Measurements from ENCODE around the gene ZNF592. TPM values are rescaled to one million over a fixed set of nuclear protein-coding genes. Genes with fewer than 3 reads are reported as not detected.

ZNF592 gene
- total and polyA plus RNA-seq, 9 donors = 9.0 to 23.1 (median 20.3) TPM

GRCh38 chr15:84833447-84834228 is 85.2 kb downstream of the ZNF592 start:
- Histone ChIP-seq H3K4me1 (ENCODE audit: control insufficient read depth, insufficient read depth, low read length) (peaks cover 50% of the 10 kb centered on the region), H3K9me3 (replicated peaks; ENCODE audit: control insufficient read depth, low read depth, low read length) (no peaks in the 10 kb centered on the region), H3K36me3 (ENCODE audit: control insufficient read depth, insufficient read depth, low read length) (peaks cover 48% of the 10 kb centered on the region), H3K27me3 (ENCODE audit: control insufficient read depth, insufficient read depth, low read length) (no peaks in the 10 kb centered on the region), H3K4me3 (ENCODE audit: low read length) (no peak overlapping the region), H3K27ac (ENCODE audit: low read length) (peak overlapping the region; percentile 79)
- WGBS (ENCODE audit: insufficient coverage) = 47% methylated on average over 3 of the region's 4 CpGs
- DNase-seq = peak; percentile 67

- Histone ChIP-seq H3K27ac (ENCODE audit: low read length) (peak overlapping the region; percentile 79), H3K4me3 (ENCODE audit: low read length) (no peak overlapping the region), H3K36me3 (ENCODE audit: control insufficient read depth, insufficient read depth, low read length) (peaks cover 50% of the 10 kb centered on the region), H3K4me1 (ENCODE audit: control insufficient read depth, insufficient read depth, low read length) (peaks cover 55% of the 10 kb centered on the region), H3K9me3 (replicated peaks; ENCODE audit: control insufficient read depth, low read depth, low read length) (no peaks in the 10 kb centered on the region), H3K27me3 (ENCODE audit: control insufficient read depth, insufficient read depth, low read length) (no peaks in the 10 kb centered on the region)
- DNase-seq = no peak
- 41% methylated on average over 2 of the region's 4 CpGs for WGBS (ENCODE audit: insufficient coverage)
These were observed 86.0 kb downstream of the ZNF592 start for GRCh38 chr15:84834229-84834955.

GRCh38 chr15:84834969-84835368 is 86.6 kb downstream of the ZNF592 start:
- peak; percentile 54 for DNase-seq
- no peaks in the 10 kb centered on the region for H3K27me3 ChIP-seq (ENCODE audit: control insufficient read depth, insufficient read depth, low read length)
- H3K9me3 ChIP-seq (replicated peaks; ENCODE audit: control insufficient read depth, low read depth, low read length) = no peaks in the 10 kb centered on the region
- 86% methylated on average over 4 of the region's 5 CpGs for WGBS (ENCODE audit: insufficient coverage)
- H3K4me1 ChIP-seq (ENCODE audit: control insufficient read depth, insufficient read depth, low read length) = peaks cover 61% of the 10 kb centered on the region
- no peak overlapping the region for H3K4me3 ChIP-seq (ENCODE audit: low read length)
- peak overlapping the region; percentile 79 for H3K27ac ChIP-seq (ENCODE audit: low read length)
- H3K36me3 ChIP-seq (ENCODE audit: control insufficient read depth, insufficient read depth, low read length) = peaks cover 53% of the 10 kb centered on the region

- H3K4me1 ChIP-seq (ENCODE audit: control insufficient read depth, insufficient read depth, low read length) = peaks cover 67% of the 10 kb centered on the region
- H3K36me3 ChIP-seq (ENCODE audit: control insufficient read depth, insufficient read depth, low read length) = peaks cover 59% of the 10 kb centered on the region
- no peak overlapping the region for H3K4me3 ChIP-seq (ENCODE audit: low read length)
- H3K9me3 ChIP-seq (replicated peaks; ENCODE audit: control insufficient read depth, low read depth, low read length) = no peaks in the 10 kb centered on the region
- no peak for DNase-seq
- H3K27ac ChIP-seq (ENCODE audit: low read length) = peak overlapping the region; percentile 79
- H3K27me3 ChIP-seq (ENCODE audit: control insufficient read depth, insufficient read depth, low read length) = no peaks in the 10 kb centered on the region
- WGBS (ENCODE audit: insufficient coverage) = 82% methylated on average over 4 of the region's 5 CpGs
These were observed 87.4 kb downstream of the ZNF592 start for GRCh38 chr15:84835661-84836337.

GRCh38 chr15:84836844-84837243 is 88.5 kb downstream of the ZNF592 start:
- Histone ChIP-seq H3K4me3 (ENCODE audit: low read length) (no peak overlapping the region), H3K27ac (ENCODE audit: low read length) (peak overlapping the region; percentile 18), H3K36me3 (ENCODE audit: control insufficient read depth, insufficient read depth, low read length) (peaks cover 55% of the 10 kb centered on the region), H3K9me3 (replicated peaks; ENCODE audit: control insufficient read depth, low read depth, low read length) (no peaks in the 10 kb centered on the region), H3K27me3 (ENCODE audit: control insufficient read depth, insufficient read depth, low read length) (no peaks in the 10 kb centered on the region), H3K4me1 (ENCODE audit: control insufficient read depth, insufficient read depth, low read length) (peaks cover 69% of the 10 kb centered on the region)
- 77% methylated on average over 1 of the region's 1 CpG for WGBS (ENCODE audit: insufficient coverage)
- DNase-seq = no peak

- H3K4me3 ChIP-seq (ENCODE audit: low read length) = no peak overlapping the region
- DNase-seq = no peak
- peak overlapping the region; percentile 96 for H3K27ac ChIP-seq (ENCODE audit: low read length)
- WGBS (ENCODE audit: insufficient coverage) = 96% methylated on average over 23 of the region's 23 CpGs
- H3K27me3 ChIP-seq (ENCODE audit: control insufficient read depth, insufficient read depth, low read length) = no peaks in the 10 kb centered on the region
- peaks cover 51% of the 10 kb centered on the region for H3K36me3 ChIP-seq (ENCODE audit: control insufficient read depth, insufficient read depth, low read length)
- peaks cover 61% of the 10 kb centered on the region for H3K4me1 ChIP-seq (ENCODE audit: control insufficient read depth, insufficient read depth, low read length)
- no peaks in the 10 kb centered on the region for H3K9me3 ChIP-seq (replicated peaks; ENCODE audit: control insufficient read depth, low read depth, low read length)
These were observed 91.3 kb downstream of the ZNF592 start for GRCh38 chr15:84839714-84840113.

- Histone ChIP-seq H3K27me3 (ENCODE audit: control insufficient read depth, insufficient read depth, low read length) (no peaks in the 10 kb centered on the region), H3K4me1 (ENCODE audit: control insufficient read depth, insufficient read depth, low read length) (peaks cover 58% of the 10 kb centered on the region), H3K36me3 (ENCODE audit: control insufficient read depth, insufficient read depth, low read length) (peaks cover 54% of the 10 kb centered on the region), H3K4me3 (ENCODE audit: low read length) (no peak overlapping the region), H3K9me3 (replicated peaks; ENCODE audit: control insufficient read depth, low read depth, low read length) (no peaks in the 10 kb centered on the region), H3K27ac (ENCODE audit: low read length) (peak overlapping the region; percentile 96)
- no peak for DNase-seq
- WGBS (ENCODE audit: insufficient coverage) = 73% methylated on average over 10 of the region's 10 CpGs
These were observed 91.9 kb downstream of the ZNF592 start for GRCh38 chr15:84840255-84840654.

GRCh38 chr15:84840741-84841429 is 92.5 kb downstream of the ZNF592 start:
- Histone ChIP-seq H3K36me3 (ENCODE audit: control insufficient read depth, insufficient read depth, low read length) (peaks cover 52% of the 10 kb centered on the region), H3K4me1 (ENCODE audit: control insufficient read depth, insufficient read depth, low read length) (peaks cover 57% of the 10 kb centered on the region), H3K9me3 (replicated peaks; ENCODE audit: control insufficient read depth, low read depth, low read length) (peaks cover 1% of the 10 kb centered on the region), H3K27ac (ENCODE audit: low read length) (peak overlapping the region; percentile 96), H3K27me3 (ENCODE audit: control insufficient read depth, insufficient read depth, low read length) (no peaks in the 10 kb centered on the region), H3K4me3 (ENCODE audit: low read length) (no peak overlapping the region)
- WGBS (ENCODE audit: insufficient coverage) = 83% methylated on average over 12 of the region's 12 CpGs
- DNase-seq = peak; percentile 86

- Histone ChIP-seq H3K9me3 (replicated peaks; ENCODE audit: control insufficient read depth, low read depth, low read length) (peaks cover 16% of the 10 kb centered on the region), H3K4me1 (ENCODE audit: control insufficient read depth, insufficient read depth, low read length) (peaks cover 41% of the 10 kb centered on the region), H3K27ac (ENCODE audit: low read length) (peak overlapping the region; percentile 96), H3K36me3 (ENCODE audit: control insufficient read depth, insufficient read depth, low read length) (peaks cover 43% of the 10 kb centered on the region), H3K4me3 (ENCODE audit: low read length) (no peak overlapping the region), H3K27me3 (ENCODE audit: control insufficient read depth, insufficient read depth, low read length) (no peaks in the 10 kb centered on the region)
- WGBS (ENCODE audit: insufficient coverage) = 100% methylated on average over 1 of the region's 1 CpG
- no peak for DNase-seq
These were observed 94.4 kb downstream of the ZNF592 start for GRCh38 chr15:84842781-84843180.

Measured in muscle of leg (tissue), 11 donors.